Measurements from ENCODE around the gene HOXD12. TPM values are rescaled to one million over a fixed set of nuclear protein-coding genes. Genes with fewer than 3 reads are reported as not detected.
A peak's percentile ranks its signal among the peaks of the same experiment; 100 is the strongest.

Gene HOXD12
- total RNA-seq, 4 donors from 2014 or later = not detected

- no peaks in the 10 kb centered on the region for H3K36me3 ChIP-seq
- WGBS, 2 donors = 6 to 7% methylated on average over 26 of the region's 26 CpGs
- no peak for DNase-seq (ENCODE audit: low spot score in 2 of 2)
Observed at GRCh38 chr2:176084611-176085119, 14.9 kb upstream of the HOXD12 start.

GRCh38 chr2:176085120-176085788 lies 14.3 kb upstream of the HOXD12 start:
- DNase-seq (ENCODE audit: low spot score in 2 of 2) = no peak
- Histone ChIP-seq H3K36me3 (no peaks in the 10 kb centered on the region), H3K9me3 (no peaks in the 10 kb centered on the region), H3K27me3 (peaks cover 21 to 100% of the 10 kb centered on the region in 2 donors), H3K4me1 (peaks cover 0 to 63% (median 19%) of the 10 kb centered on the region in 4 donors), H3K27ac (no peak overlapping the region), H3K4me3 (no peak overlapping the region)
- WGBS, 2 donors = 5 to 6% methylated on average over 29 to 39 of the region's 40 CpGs
- TF ChIP-seq POLR2A (IDR thresholded peaks at IDR 0.05) (no peak), EP300 (IDR thresholded peaks at IDR 0.05) (no peak), CTCF (IDR thresholded peaks at IDR 0.05) (no peak)

More at GRCh38 chr2:176084611-176085119, 14.9 kb upstream of the HOXD12 start:
- Histone ChIP-seq H3K4me3 (no peak overlapping the region), H3K27ac (no peak overlapping the region), H3K4me1 (peaks cover 0 to 67% (median 19%) of the 10 kb centered on the region in 4 donors), H3K27me3 (peaks cover 21 to 97% of the 10 kb centered on the region in 2 donors), H3K9me3 (no peaks in the 10 kb centered on the region)
- TF ChIP-seq EP300 (IDR thresholded peaks at IDR 0.05) = no peak

GRCh38 chr2:176085861-176086771 lies 13.5 kb upstream of the HOXD12 start:
- no peak overlapping the region for H3K4me3 ChIP-seq
- H3K9me3 ChIP-seq = no peaks in the 10 kb centered on the region
- peaks cover 20 to 100% of the 10 kb centered on the region in 2 donors for H3K27me3 ChIP-seq
- H3K27ac ChIP-seq = no peak overlapping the region
- DNase-seq (ENCODE audit: low spot score in 2 of 2) = peak in 1 of 2 donors; percentile 45
- TF ChIP-seq CTCF (IDR thresholded peaks at IDR 0.05) = peak in 3 of 5 experiments; percentile 19 to 33 (median 31)
- TF ChIP-seq POLR2A (IDR thresholded peaks at IDR 0.05) = no peak
- peaks cover 0 to 55% (median 16%) of the 10 kb centered on the region in 4 donors for H3K4me1 ChIP-seq
- no peaks in the 10 kb centered on the region for H3K36me3 ChIP-seq
- WGBS, 2 donors = 4 to 5% methylated on average over 28 to 41 of the region's 46 CpGs

- WGBS, 2 donors = 45 to 52% methylated on average over 27 to 29 of the region's 29 CpGs
- Histone ChIP-seq H3K27me3 (peaks cover 12 to 100% of the 10 kb centered on the region in 2 donors), H3K9me3 (no peaks in the 10 kb centered on the region), H3K27ac (no peak overlapping the region), H3K36me3 (no peaks in the 10 kb centered on the region), H3K4me3 (peak overlapping the region in 1 of 4 donors; percentile 35), H3K4me1 (peaks cover 0 to 53% (median 16%) of the 10 kb centered on the region in 4 donors)
- TF ChIP-seq CTCF (IDR thresholded peaks at IDR 0.05) = no peak
- no peak for TF ChIP-seq EP300 (IDR thresholded peaks at IDR 0.05)
- TF ChIP-seq POLR2A (IDR thresholded peaks at IDR 0.05) = no peak
- no peak for DNase-seq (ENCODE audit: low spot score in 2 of 2)
Observed at GRCh38 chr2:176087330-176088047, 12.1 kb upstream of the HOXD12 start.
